Hypothalamus (tissue), 51 donors: ENCODE results near the gene PRMT3.
A peak's percentile ranks its signal among the peaks of the same experiment; 100 is the strongest.
"Not testable (repeated sequence)": the region's sequence is repeated elsewhere in the genome, so short reads cannot be mapped to it uniquely, and the experiment has no call there.

ENCODE experiments used
- DNase-seq, 51 donors: peaks; one replicate each; lab custom pipeline; 2025; lab: John Stamatoyannopoulos, UW

The PRMT3 gene

GRCh38 chr11:20497124-20497792 is 109.7 kb downstream of the PRMT3 start:
- no peak for DNase-seq

- no peak for DNase-seq
Measured at GRCh38 chr11:20501252-20501651, 113.7 kb downstream of the PRMT3 start.

- DNase-seq, result no peak
Measured at GRCh38 chr11:20501971-20502370, 114.5 kb downstream of the PRMT3 start.

GRCh38 chr11:20511982-20512381 is 124.5 kb downstream of the PRMT3 start:
- no peak for DNase-seq

GRCh38 chr11:20512869-20513268 is 125.4 kb downstream of the PRMT3 start:
- DNase-seq, result no peak

GRCh38 chr11:20518323-20518834 is 130.9 kb downstream of the PRMT3 start:
- DNase-seq, result no peak

GRCh38 chr11:20522536-20522935 is 135.0 kb downstream of the PRMT3 start:
- DNase-seq, result no peak

- DNase-seq, result no peak
Measured at GRCh38 chr11:20529757-20530156, 142.2 kb downstream of the PRMT3 start.

GRCh38 chr11:20530942-20531703 is 143.6 kb downstream of the PRMT3 start:
- DNase-seq, result no peak

GRCh38 chr11:20535271-20535881 is 147.9 kb downstream of the PRMT3 start:
- no peak for DNase-seq

GRCh38 chr11:20536365-20536764 is 148.8 kb downstream of the PRMT3 start:
- DNase-seq, result no peak

GRCh38 chr11:20536784-20537183 is 149.3 kb downstream of the PRMT3 start:
- no peak for DNase-seq

- DNase-seq, result no peak
Measured at GRCh38 chr11:20541503-20541902, 154.0 kb downstream of the PRMT3 start.

- DNase-seq, result peak in 2 of 51 donors; percentile 20 to 22
Measured at GRCh38 chr11:20544603-20545237, 157.2 kb downstream of the PRMT3 start.

- DNase-seq, result no peak
Measured at GRCh38 chr11:20547411-20547810, 159.9 kb downstream of the PRMT3 start.

GRCh38 chr11:20551096-20551495 is 163.6 kb downstream of the PRMT3 start:
- DNase-seq, result no peak

GRCh38 chr11:20555783-20556182 is 168.3 kb downstream of the PRMT3 start:
- no peak for DNase-seq

- DNase-seq, result not testable (repeated sequence)
Measured at GRCh38 chr11:20556396-20556795, 168.9 kb downstream of the PRMT3 start.

GRCh38 chr11:20558741-20559140 is 171.2 kb downstream of the PRMT3 start:
- no peak for DNase-seq
